ENCODE results near the gene CRYGD.

The CRYGD gene

DNA sequence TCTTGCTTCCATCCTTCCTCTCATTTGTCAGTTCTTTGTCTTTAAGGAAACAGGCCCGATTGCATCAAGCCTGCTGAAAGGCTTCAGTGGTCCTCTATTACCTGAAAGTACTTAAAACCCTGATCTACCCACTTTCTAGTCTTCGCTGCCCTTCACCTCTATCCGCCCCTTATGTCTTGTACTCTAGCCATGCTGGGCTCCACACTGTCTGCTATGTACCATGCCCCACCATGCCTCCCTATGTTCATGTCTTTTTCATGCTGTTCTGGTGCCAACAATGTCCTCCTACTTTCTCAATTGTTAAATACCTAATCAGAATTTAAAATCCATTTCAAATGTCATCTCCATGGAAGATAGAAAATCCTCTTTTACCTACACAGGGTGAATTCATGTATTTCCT, 28.2 kb downstream of the CRYGD start:
- ChIA-PET CTCF (interaction anchor here (0.7 to 1.2 kb wide), 3 partner anchors 16 to 110 kb away, joined by 3 to 4 read pairs (median 4); no protein-coding TSS in a partner anchor), POLR2A (interaction anchor here (0.7 kb wide), 1 partner anchor 10 kb away, joined by 6 read pairs; no protein-coding TSS in a partner anchor)
- Histone ChIP-seq H3K27ac (ENCODE audit: extremely low read depth, low read depth, low read length) (no peak overlapping the region), H3K9me3 (ENCODE audit: control insufficient read depth, insufficient read depth, low read depth, low read length) (no peaks in the 10 kb centered on the region), H3K36me3 (ENCODE audit: control insufficient read depth in 2 of 2, insufficient read depth in 1 of 2, low read length in 2 of 2) (no peaks in the 10 kb centered on the region), H3K4me1 (ENCODE audit: control insufficient read depth, insufficient read depth, low read length) (no peaks in the 10 kb centered on the region), H3K4me3 (ENCODE audit: low read depth, low read length) (no peak overlapping the region)
- TF ChIP-seq, protein P1, sequence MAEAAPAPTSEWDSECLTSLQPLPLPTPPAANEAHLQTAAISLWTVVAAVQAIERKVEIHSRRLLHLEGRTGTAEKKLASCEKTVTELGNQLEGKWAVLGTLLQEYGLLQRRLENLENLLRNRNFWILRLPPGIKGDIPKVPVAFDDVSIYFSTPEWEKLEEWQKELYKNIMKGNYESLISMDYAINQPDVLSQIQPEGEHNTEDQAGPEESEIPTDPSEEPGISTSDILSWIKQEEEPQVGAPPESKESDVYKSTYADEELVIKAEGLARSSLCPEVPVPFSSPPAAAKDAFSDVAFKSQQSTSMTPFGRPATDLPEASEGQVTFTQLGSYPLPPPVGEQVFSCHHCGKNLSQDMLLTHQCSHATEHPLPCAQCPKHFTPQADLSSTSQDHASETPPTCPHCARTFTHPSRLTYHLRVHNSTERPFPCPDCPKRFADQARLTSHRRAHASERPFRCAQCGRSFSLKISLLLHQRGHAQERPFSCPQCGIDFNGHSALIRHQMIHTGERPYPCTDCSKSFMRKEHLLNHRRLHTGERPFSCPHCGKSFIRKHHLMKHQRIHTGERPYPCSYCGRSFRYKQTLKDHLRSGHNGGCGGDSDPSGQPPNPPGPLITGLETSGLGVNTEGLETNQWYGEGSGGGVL (tag by site-specific recombination; IDR thresholded peaks at IDR 0.05) = no peak
- no peak for TF ChIP-seq ZNF837 (tag by site-specific recombination; IDR thresholded peaks at IDR 0.05)
- TF ChIP-seq KLF8 (tag by site-specific recombination; IDR thresholded peaks at IDR 0.05) = no peak
- no peak for TF ChIP-seq ZBTB17 (tag by site-specific recombination; IDR thresholded peaks at IDR 0.05)
- no peak for TF ChIP-seq ZNF510 (tag by site-specific recombination; IDR thresholded peaks at IDR 0.05; ENCODE audit: insufficient replicate concordance)
- no peak for TF ChIP-seq ZBTB6 (tag by site-specific recombination; IDR thresholded peaks at IDR 0.05)
- no peak for TF ChIP-seq ZNF645 (tag by site-specific recombination; IDR thresholded peaks at IDR 0.05)

- Histone ChIP-seq H3K4me3 (ENCODE audit: low read depth, low read length) (no peak overlapping the region), H3K4me1 (ENCODE audit: control insufficient read depth, insufficient read depth, low read length) (no peaks in the 10 kb centered on the region), H3K36me3 (ENCODE audit: control insufficient read depth in 2 of 2, insufficient read depth in 1 of 2, low read length in 2 of 2) (no peaks in the 10 kb centered on the region), H3K27ac (ENCODE audit: extremely low read depth, low read depth, low read length) (no peak overlapping the region), H3K9me3 (ENCODE audit: control insufficient read depth, insufficient read depth, low read depth, low read length) (no peaks in the 10 kb centered on the region)
- ChIA-PET CTCF (interaction anchor here (0.5 kb wide), 1 partner anchor 64 kb away, joined by 4 read pairs; no protein-coding TSS in a partner anchor), POLR2A (no interaction called here)
- no peak for TF ChIP-seq ZNF513 (tag by site-specific recombination; IDR thresholded peaks at IDR 0.05)
- TF ChIP-seq TSHZ1 (tag by site-specific recombination; IDR thresholded peaks at IDR 0.05; ENCODE audit: borderline replicate concordance) = no peak
- TF ChIP-seq ZNF140 (tag by site-specific recombination; IDR thresholded peaks at IDR 0.05) = no peak
- TF ChIP-seq ZNF621 (tag by site-specific recombination; IDR thresholded peaks at IDR 0.05) = no peak
- no peak for TF ChIP-seq ZNF362 (tag by site-specific recombination; IDR thresholded peaks at IDR 0.05)
- TF ChIP-seq, protein P2, sequence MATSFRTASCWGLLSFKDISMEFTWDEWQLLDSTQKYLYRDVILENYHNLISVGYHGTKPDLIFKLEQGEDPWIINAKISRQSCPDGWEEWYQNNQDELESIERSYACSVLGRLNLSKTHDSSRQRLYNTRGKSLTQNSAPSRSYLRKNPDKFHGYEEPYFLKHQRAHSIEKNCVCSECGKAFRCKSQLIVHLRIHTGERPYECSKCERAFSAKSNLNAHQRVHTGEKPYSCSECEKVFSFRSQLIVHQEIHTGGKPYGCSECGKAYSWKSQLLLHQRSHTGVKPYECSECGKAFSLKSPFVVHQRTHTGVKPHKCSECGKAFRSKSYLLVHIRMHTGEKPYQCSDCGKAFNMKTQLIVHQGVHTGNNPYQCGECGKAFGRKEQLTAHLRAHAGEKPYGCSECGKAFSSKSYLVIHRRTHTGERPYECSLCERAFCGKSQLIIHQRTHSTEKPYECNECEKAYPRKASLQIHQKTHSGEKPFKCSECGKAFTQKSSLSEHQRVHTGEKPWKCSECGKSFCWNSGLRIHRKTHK (tag by site-specific recombination; IDR thresholded peaks at IDR 0.05) = no peak
- no peak for TF ChIP-seq ZNF10 (tag by site-specific recombination; IDR thresholded peaks at IDR 0.05)
- no peak for TF ChIP-seq ZFP3 (tag by site-specific recombination; IDR thresholded peaks at IDR 0.05; ENCODE audit: low read depth)
- no peak for TF ChIP-seq ZNF837 (tag by site-specific recombination; IDR thresholded peaks at IDR 0.05)
- TF ChIP-seq HOXA7 (CRISPR knock-in tag; IDR thresholded peaks at IDR 0.05; ENCODE audit: borderline replicate concordance) = no peak
- TF ChIP-seq ZNF394 (tag by site-specific recombination; IDR thresholded peaks at IDR 0.05; ENCODE audit: borderline replicate concordance) = no peak
- no peak for TF ChIP-seq RBAK (tag by site-specific recombination; IDR thresholded peaks at IDR 0.05)
- TF ChIP-seq ZNF747 (tag by site-specific recombination; IDR thresholded peaks at IDR 0.05) = no peak
- TF ChIP-seq ZXDB (tag by site-specific recombination; IDR thresholded peaks at IDR 0.05) = no peak
- TF ChIP-seq ZNF514 (tag by site-specific recombination; IDR thresholded peaks at IDR 0.05) = no peak
- no peak for TF ChIP-seq WT1 (tag by site-specific recombination; IDR thresholded peaks at IDR 0.05)
- TF ChIP-seq ZNF555 (tag by site-specific recombination; conservative IDR thresholded peaks at IDR 0.05) = no peak
These were observed 31.2 kb downstream of the CRYGD start for GRCh38 chr2:208093128-208093527.

All from HEK293 (cell line).